ENCODE measurements around the gene VEGFB. TPM values are rescaled to one million over a fixed set of nuclear protein-coding genes. Genes with fewer than 3 reads are reported as not detected.

The VEGFB gene
- total and polyA plus RNA-seq, 2 of the 4 experiments (the other 2 are of a cell fraction), result 3.0 to 25.1 TPM

DNA sequence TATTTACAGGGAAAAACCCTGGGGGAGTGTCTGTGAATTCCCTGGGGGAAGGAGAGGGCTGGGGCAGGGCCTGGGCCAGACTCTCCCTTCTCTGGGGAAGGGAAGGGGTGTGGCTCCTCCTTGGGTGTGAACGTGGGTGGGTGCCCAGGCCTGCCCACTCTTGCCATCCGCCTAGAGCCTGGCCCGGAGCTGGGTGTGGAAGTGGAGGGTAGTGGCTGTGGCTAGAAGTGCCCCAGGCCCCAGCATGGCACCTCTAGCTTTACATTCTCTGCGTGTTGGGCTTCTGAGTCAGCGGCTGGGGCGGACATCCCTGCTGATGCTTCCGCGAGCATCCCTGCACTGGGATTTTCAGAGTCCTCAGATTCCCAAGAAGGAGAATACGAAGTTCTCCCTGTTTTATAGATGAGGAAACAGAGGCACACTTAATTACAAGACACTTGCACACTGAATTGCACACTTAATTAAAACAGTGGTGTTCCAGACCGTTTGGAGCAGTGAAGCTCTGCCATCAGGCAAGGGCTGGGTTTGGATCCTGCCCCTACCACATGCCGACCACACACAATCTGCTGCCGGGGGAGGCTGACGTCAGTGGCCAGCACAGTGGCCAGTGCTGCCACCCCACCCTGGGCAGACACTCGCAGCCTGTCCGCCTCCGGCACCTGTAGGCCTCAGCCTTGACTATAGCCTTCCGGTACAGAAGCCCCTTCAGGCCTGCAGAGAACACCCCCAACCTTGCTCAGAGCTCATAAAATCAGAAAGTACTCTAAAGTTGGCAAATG, 42.5 kb downstream of the VEGFB start:
- peaks cover 2% of the 10 kb centered on the region for H3K4me1 ChIP-seq (ENCODE audit: control insufficient read depth, insufficient read depth, low read length)
- H3K4ac ChIP-seq (ENCODE audit: low read depth, low read length), result no peak overlapping the region
- no peak overlapping the region for H4K5ac ChIP-seq (ENCODE audit: low read depth, low read length)
- H3K14ac ChIP-seq (replicated peaks; ENCODE audit: low read depth, low read length), result no peak overlapping the region
- ChIA-PET POLR2A (ENCODE audit: unreplicated experiment) (no interaction called here), CTCF (interaction anchor here (1.0 to 1.3 kb wide), 3 partner anchors 8 to 78 kb away, joined by 3 to 4 read pairs (median 3); no protein-coding TSS in a partner anchor)
- peak overlapping the region; percentile 30; the same call in 1 of the 2 replicates for H3K9ac ChIP-seq (ENCODE audit: low read depth, low read length)
- dilution Hi-C loops (cut with HindIII; ENCODE audit: low sequenced_read_pairs, unreplicated experiment), result no loop called here
- ATAC-seq (ENCODE audit: low read depth) (no peak), DNase-seq (no peak)
- no peak overlapping the region for H2BK120ac ChIP-seq (ENCODE audit: low read depth, low read length)
- no peak overlapping the region for H2AK9ac ChIP-seq (replicated peaks; ENCODE audit: low read depth, low read length, poor library complexity)
- no peak overlapping the region for H2BK15ac ChIP-seq (ENCODE audit: low read depth, low read length)
- no peak overlapping the region for H2AK5ac ChIP-seq (ENCODE audit: low read depth, low read length)
- no peak overlapping the region for H3K27ac ChIP-seq (ENCODE audit: insufficient read depth, low read length)
- H4K91ac ChIP-seq (ENCODE audit: insufficient read depth, low read depth, low read length), result no peak overlapping the region
- no peaks in the 10 kb centered on the region for H4K20me1 ChIP-seq (ENCODE audit: insufficient read depth, low read length)
- peaks cover 32% of the 10 kb centered on the region for H3K36me3 ChIP-seq (ENCODE audit: control insufficient read depth, insufficient read depth, low read length)
- BruUV-seq (replicated peaks), result no TSS peak
- no peak overlapping the region for H3K18ac ChIP-seq (ENCODE audit: low read depth, low read length)
- H3K79me1 ChIP-seq (ENCODE audit: low read depth in 1 of 2, low read length in 2 of 2), result peaks cover 8 to 15% of the 10 kb centered on the region in 2 experiments
- H3K4me3 ChIP-seq (ENCODE audit: insufficient read depth, low read depth, low read length), result no peak overlapping the region
- in situ Hi-C loops (cut with MboI; ENCODE audit: low sequenced_read_pairs), result no loop called here
- no peak overlapping the region for H2BK5ac ChIP-seq (ENCODE audit: low read depth, low read length, poor library complexity, severe bottlenecking)
- peaks cover 5% of the 10 kb centered on the region; the same call in 1 of the 2 replicates for H3K9me1 ChIP-seq (ENCODE audit: insufficient read depth, low read length)
- intact Hi-C loops (cut with micrococcal nuclease), result no loop called here
- no peak overlapping the region for H2AFZ ChIP-seq (replicated peaks; ENCODE audit: low read length, poor library complexity)
- H3K56ac ChIP-seq (ENCODE audit: extremely low read depth, insufficient read depth, low read length), result no peak overlapping the region
- no peak overlapping the region for H3K23ac ChIP-seq (ENCODE audit: low read depth, low read length)
- WGBS, 2 experiments (ENCODE audit: extremely low coverage in 2 of 2, insufficient read length in 1 of 2), result 83% methylated on average over 4 of the region's 17 CpGs; no CpG with 5 or more reads in 1 of the 2 experiments
- no peak overlapping the region for H2BK20ac ChIP-seq (ENCODE audit: low read depth, low read length)
- TF ChIP-seq CEBPB (IDR thresholded peaks at IDR 0.05; ENCODE audit: low read depth, low read length), result no peak
- H3K9me3 ChIP-seq (ENCODE audit: control insufficient read depth, insufficient read depth, low read length), result no peaks in the 10 kb centered on the region
- no peak overlapping the region for H3K4me2 ChIP-seq (ENCODE audit: low read depth, low read length)
- no peak overlapping the region for H4K8ac ChIP-seq (ENCODE audit: low read depth in 2 of 2, low read length in 2 of 2)
- H3K27me3 ChIP-seq (ENCODE audit: control insufficient read depth, insufficient read depth, low read length), result no peaks in the 10 kb centered on the region
